GM12878 (cell line): ENCODE measurements around the gene ANGPTL4. TPM values are rescaled to one million over a fixed set of nuclear protein-coding genes. Genes with fewer than 3 reads are reported as not detected.
A peak's percentile ranks its signal among the peaks of the same experiment; 100 is the strongest.

Experiments
- ASH2L ChIP-seq: fragments of 300-600, 200-600 bp; sonication (generic); IDR thresholded peaks from 2 replicates; pipeline ENCODE4 v1.6.1; 2017; ENCODE audit warnings: low read depth, mild to moderate bottlenecking, borderline replicate concordance
- BHLHE40 ChIP-seq, 2 experiments: fragments of 450-650 bp in 1 of 2; IDR thresholded peaks; 2 replicates each; pipeline ENCODE4 v1.6.1; 2011 to 2017; ENCODE audit warnings: low read depth in 2 of 2, borderline replicate concordance in 1 of 2, improper control_type of control experiment in 1 of 2, low read length in 1 of 2, mild to moderate bottlenecking in 1 of 2
- CBX5 ChIP-seq: sonication (generic); IDR thresholded peaks from 2 replicates; pipeline ENCODE4 v1.6.1; 2016; ENCODE audit warnings: low read depth, moderate library complexity, mild to moderate bottlenecking, inconsistent platforms
- CEBPB ChIP-seq, 2 experiments: fragments of 150-350 bp in 1 of 2; IDR thresholded peaks; 2 replicates each; pipeline ENCODE4 v1.6.1; 2012 to 2014; ENCODE audit warnings: low read depth in 2 of 2, low read length in 2 of 2, borderline replicate concordance in 1 of 2, inconsistent platforms in 1 of 2
- CHD4 ChIP-seq: fragments of 200-600 bp; sonication (generic); IDR thresholded peaks from 2 replicates; pipeline ENCODE4 v1.6.1; 2016; ENCODE audit warnings: mild to moderate bottlenecking
- EED ChIP-seq: sonication (generic); IDR thresholded peaks from 2 replicates; pipeline ENCODE4 v1.6.1; 2016; ENCODE audit warnings: antibody characterized with exemption, low read depth
- EP300 ChIP-seq, 2 experiments: fragments of 150-350 bp in 1 of 2; IDR thresholded peaks; 2 replicates each; pipeline ENCODE4 v1.6.1; 2011 to 2012; ENCODE audit warnings: low read depth in 2 of 2, low read length in 2 of 2, borderline replicate concordance in 1 of 2, improper control_type of control experiment in 1 of 2, inconsistent platforms in 1 of 2; ENCODE audit not compliant: control insufficient read depth in 1 of 2
- HCFC1 ChIP-seq: fragments of 150-350 bp; IDR thresholded peaks from 2 replicates; pipeline ENCODE4 v1.6.1; 2014; ENCODE audit warnings: low read length
- JUND ChIP-seq: IDR thresholded peaks from 2 replicates; pipeline ENCODE4 v1.6.1; 2012; ENCODE audit warnings: low read depth, mild to moderate bottlenecking, low read length, improper control_type of control experiment, moderate library complexity
- KLF5 ChIP-seq: fragments of 450-650 bp; IDR thresholded peaks from 2 replicates; pipeline ENCODE4 v1.6.1; 2014; ENCODE audit warnings: mild to moderate bottlenecking; ENCODE audit not compliant: partially characterized antibody
- MEF2A ChIP-seq: IDR thresholded peaks from 2 replicates; pipeline ENCODE4 v1.6.1; 2011; ENCODE audit warnings: low read depth, mild to moderate bottlenecking, low read length, moderate library complexity; ENCODE audit not compliant: insufficient read depth
- MYC ChIP-seq: IDR thresholded peaks from 2 replicates; pipeline ENCODE4 v1.6.1; 2011; ENCODE audit warnings: mild to moderate bottlenecking, low read length, moderate library complexity, inconsistent platforms; ENCODE audit not compliant: insufficient read depth, insufficient replicate concordance, insufficient read length, severe bottlenecking
- NFYA ChIP-seq: IDR thresholded peaks from 2 replicates; pipeline ENCODE4 v1.6.1; 2011; ENCODE audit warnings: low read depth, mild to moderate bottlenecking, low read length, improper control_type of control experiment, borderline replicate concordance
- PAX8 ChIP-seq: fragments of 450-650 bp; IDR thresholded peaks from 2 replicates; pipeline ENCODE4 v1.6.1; 2017; ENCODE audit warnings: mild to moderate bottlenecking, moderate library complexity
- PML ChIP-seq: IDR thresholded peaks from 2 replicates; pipeline ENCODE4 v1.6.1; 2012; ENCODE audit warnings: low read length, inconsistent platforms
- SIX5 ChIP-seq: IDR thresholded peaks from 2 replicates; pipeline ENCODE4 v1.6.1; 2011; ENCODE audit warnings: mild to moderate bottlenecking, low read depth, low read length, moderate library complexity; ENCODE audit not compliant: severe bottlenecking
- STAT1 ChIP-seq: fragments of 450-650 bp; conservative IDR thresholded peaks from 2 replicates; pipeline ENCODE4 v1.6.1; 2014; ENCODE audit warnings: antibody characterized with exemption, mild to moderate bottlenecking
- ZBED1 ChIP-seq: IDR thresholded peaks from 2 replicates; pipeline ENCODE4 v1.6.1; 2016; ENCODE audit warnings: borderline replicate concordance
- ZNF24 ChIP-seq: fragments of 450-650 bp; IDR thresholded peaks from 2 replicates; pipeline ENCODE4 v1.6.1; 2017; ENCODE audit warnings: antibody characterized with exemption, mild to moderate bottlenecking
- polyA plus RNA-seq, 11 experiments: library from polyadenylated mRNA; depleted of rRNA in 4 of 11; unstranded in 6 of 11; stranded (reverse) in 5 of 11; fragments of >200 nt; fragmentation: Nextera tagmentation in 4 of 11; fragmentation: Illumina TruSeq in 1 of 11; extraction: Ambion mirVana in 4 of 11; extraction: Trizol in 1 of 11; gene quantifications; 1 replicate in 1 of 11; 2 replicates in 10 of 11; pipeline versions ENCODE4 v1.2.1 to v1.2.3, GENCODE V29; 2011 to 2016; ENCODE audit warnings: inconsistent platforms in 2 of 11, missing spikeins in 2 of 11, low read depth in 1 of 11
- total RNA-seq, 4 experiments: library from RNA; depleted of rRNA in 3 of 4; stranded (reverse); fragments of >200 nt in 3 of 4; fragmentation: Illumina TruSeq in 1 of 4; extraction: Trizol in 1 of 4; gene quantifications; 2 replicates each; pipeline versions ENCODE4 v1.2.1 to v1.2.3, GENCODE V29; 2013 to 2021
- TF ChIP-seq, protein P1 (sequence below): fragments of 150-350 bp; IDR thresholded peaks from 2 replicates; pipeline ENCODE4 v1.6.1; 2016; ENCODE audit warnings: low read depth, low read length
- TF ChIP-seq, protein P2 (sequence below): IDR thresholded peaks from 2 replicates; pipeline ENCODE4 v1.6.1; 2011; ENCODE audit warnings: mild to moderate bottlenecking, low read depth, low read length, moderate library complexity; ENCODE audit not compliant: insufficient replicate concordance
- TF ChIP-seq, protein P3 (sequence below): IDR thresholded peaks from 2 replicates; pipeline ENCODE4 v1.6.1; 2012; ENCODE audit warnings: mild to moderate bottlenecking, low read depth, low read length

ANGPTL4 gene
- total and polyA plus RNA-seq, 10 of the 15 experiments (the other 5 are each of a cell fraction or from before 2014, with no cell fraction given) = 0.45 TPM; not detected in 9

DNA sequence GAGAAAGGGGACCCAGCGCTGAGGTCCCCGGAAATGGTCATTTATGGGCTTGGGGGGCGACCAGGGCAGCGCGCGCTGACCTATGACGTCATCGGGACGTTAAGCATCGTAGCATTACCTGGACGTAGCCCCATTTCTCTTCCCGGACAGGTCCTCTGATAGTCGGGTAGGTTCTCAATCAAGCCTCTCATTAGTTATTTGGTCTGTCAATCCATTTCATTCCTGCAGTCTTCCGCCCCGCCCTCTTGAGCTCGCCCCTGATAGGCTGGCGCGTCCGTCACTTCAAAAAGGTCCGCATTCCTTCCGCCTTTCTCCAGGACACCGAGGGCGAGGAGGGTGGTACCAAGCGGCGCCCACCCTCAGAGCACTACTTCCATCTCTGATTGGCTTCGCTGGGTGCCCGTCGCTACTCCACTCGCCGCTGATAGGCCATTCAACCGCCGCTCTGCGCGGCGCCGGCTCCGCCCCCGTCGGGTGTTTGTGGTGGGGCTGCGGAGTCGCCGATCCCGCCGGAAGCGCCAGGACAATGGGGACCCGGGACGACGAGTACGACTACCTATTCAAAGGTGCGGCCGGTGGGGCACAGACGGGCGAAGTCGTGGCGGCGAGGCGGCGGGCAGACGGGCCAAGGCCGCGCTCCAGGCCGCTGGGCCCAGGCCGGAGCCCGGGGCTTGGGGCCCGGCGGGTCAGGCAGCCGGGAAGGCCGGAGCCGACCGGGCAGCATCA lies 26.1 kb downstream of the ANGPTL4 start, which contains the start of gene RAB11B (continued):
- TF ChIP-seq ASH2L (no peak), BHLHE40 (IDR thresholded peaks at IDR 0.05; ENCODE audit: borderline replicate concordance in 1 of 2, low read depth in 2 of 2, low read length in 1 of 2) (peak in 1 of 2 experiments; percentile 49; a peak in 2 of 4 replicates), CHD4 (no peak), EED (no peak), PML (no peak), EP300 (IDR thresholded peaks at IDR 0.05; ENCODE audit: borderline replicate concordance in 1 of 2, control insufficient read depth in 1 of 2, low read depth in 2 of 2, low read length in 2 of 2) (0 out of 4 replicates have a peak, but pooled peaks of 1 of the 2 experiments have one; percentile 53), ZBED1 (no peak), NFYA (peak; percentile 70), CEBPB (IDR thresholded peaks at IDR 0.05; ENCODE audit: borderline replicate concordance in 1 of 2, low read depth in 2 of 2, low read length in 2 of 2) (no peak), KLF5 (peak; percentile 96), CBX5 (no peak), JUND (peak; percentile 98), MEF2A (0 out of 2 replicates have a peak, but pooled peaks have one; percentile 5), ZNF24 (no peak), STAT1 (peak; percentile 78; the same call in 1 of the 2 replicates), SIX5 (no peak), MYC (peak; percentile 68), HCFC1 (no peak; the same call in 1 of the 2 replicates), PAX8 (no peak)
- TF ChIP-seq, protein P1, sequence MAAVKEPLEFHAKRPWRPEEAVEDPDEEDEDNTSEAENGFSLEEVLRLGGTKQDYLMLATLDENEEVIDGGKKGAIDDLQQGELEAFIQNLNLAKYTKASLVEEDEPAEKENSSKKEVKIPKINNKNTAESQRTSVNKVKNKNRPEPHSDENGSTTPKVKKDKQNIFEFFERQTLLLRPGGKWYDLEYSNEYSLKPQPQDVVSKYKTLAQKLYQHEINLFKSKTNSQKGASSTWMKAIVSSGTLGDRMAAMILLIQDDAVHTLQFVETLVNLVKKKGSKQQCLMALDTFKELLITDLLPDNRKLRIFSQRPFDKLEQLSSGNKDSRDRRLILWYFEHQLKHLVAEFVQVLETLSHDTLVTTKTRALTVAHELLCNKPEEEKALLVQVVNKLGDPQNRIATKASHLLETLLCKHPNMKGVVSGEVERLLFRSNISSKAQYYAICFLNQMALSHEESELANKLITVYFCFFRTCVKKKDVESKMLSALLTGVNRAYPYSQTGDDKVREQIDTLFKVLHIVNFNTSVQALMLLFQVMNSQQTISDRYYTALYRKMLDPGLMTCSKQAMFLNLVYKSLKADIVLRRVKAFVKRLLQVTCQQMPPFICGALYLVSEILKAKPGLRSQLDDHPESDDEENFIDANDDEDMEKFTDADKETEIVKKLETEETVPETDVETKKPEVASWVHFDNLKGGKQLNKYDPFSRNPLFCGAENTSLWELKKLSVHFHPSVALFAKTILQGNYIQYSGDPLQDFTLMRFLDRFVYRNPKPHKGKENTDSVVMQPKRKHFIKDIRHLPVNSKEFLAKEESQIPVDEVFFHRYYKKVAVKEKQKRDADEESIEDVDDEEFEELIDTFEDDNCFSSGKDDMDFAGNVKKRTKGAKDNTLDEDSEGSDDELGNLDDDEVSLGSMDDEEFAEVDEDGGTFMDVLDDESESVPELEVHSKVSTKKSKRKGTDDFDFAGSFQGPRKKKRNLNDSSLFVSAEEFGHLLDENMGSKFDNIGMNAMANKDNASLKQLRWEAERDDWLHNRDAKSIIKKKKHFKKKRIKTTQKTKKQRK = peak; percentile 97
- TF ChIP-seq, protein P2, sequence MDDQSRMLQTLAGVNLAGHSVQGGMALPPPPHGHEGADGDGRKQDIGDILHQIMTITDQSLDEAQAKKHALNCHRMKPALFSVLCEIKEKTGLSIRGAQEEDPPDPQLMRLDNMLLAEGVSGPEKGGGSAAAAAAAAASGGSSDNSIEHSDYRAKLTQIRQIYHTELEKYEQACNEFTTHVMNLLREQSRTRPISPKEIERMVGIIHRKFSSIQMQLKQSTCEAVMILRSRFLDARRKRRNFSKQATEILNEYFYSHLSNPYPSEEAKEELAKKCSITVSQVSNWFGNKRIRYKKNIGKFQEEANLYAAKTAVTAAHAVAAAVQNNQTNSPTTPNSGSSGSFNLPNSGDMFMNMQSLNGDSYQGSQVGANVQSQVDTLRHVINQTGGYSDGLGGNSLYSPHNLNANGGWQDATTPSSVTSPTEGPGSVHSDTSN = peak; percentile 94
- TF ChIP-seq, protein P3, sequence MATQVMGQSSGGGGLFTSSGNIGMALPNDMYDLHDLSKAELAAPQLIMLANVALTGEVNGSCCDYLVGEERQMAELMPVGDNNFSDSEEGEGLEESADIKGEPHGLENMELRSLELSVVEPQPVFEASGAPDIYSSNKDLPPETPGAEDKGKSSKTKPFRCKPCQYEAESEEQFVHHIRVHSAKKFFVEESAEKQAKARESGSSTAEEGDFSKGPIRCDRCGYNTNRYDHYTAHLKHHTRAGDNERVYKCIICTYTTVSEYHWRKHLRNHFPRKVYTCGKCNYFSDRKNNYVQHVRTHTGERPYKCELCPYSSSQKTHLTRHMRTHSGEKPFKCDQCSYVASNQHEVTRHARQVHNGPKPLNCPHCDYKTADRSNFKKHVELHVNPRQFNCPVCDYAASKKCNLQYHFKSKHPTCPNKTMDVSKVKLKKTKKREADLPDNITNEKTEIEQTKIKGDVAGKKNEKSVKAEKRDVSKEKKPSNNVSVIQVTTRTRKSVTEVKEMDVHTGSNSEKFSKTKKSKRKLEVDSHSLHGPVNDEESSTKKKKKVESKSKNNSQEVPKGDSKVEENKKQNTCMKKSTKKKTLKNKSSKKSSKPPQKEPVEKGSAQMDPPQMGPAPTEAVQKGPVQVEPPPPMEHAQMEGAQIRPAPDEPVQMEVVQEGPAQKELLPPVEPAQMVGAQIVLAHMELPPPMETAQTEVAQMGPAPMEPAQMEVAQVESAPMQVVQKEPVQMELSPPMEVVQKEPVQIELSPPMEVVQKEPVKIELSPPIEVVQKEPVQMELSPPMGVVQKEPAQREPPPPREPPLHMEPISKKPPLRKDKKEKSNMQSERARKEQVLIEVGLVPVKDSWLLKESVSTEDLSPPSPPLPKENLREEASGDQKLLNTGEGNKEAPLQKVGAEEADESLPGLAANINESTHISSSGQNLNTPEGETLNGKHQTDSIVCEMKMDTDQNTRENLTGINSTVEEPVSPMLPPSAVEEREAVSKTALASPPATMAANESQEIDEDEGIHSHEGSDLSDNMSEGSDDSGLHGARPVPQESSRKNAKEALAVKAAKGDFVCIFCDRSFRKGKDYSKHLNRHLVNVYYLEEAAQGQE = no peak
